HT-29 (cell line): ENCODE results near the gene ESYT2. TPM values are rescaled to one million over a fixed set of nuclear protein-coding genes. Genes with fewer than 3 reads are reported as not detected.
"Not testable (repeated sequence)": the region's sequence is repeated elsewhere in the genome, so short reads cannot be mapped to it uniquely, and the experiment has no call there.

Experiments
- DNase-seq: peaks from one replicate; pipeline ENCODE4 v3.0.0-alpha.2; 2015; ENCODE audit warnings: low spot score
- total RNA-seq: library from RNA; depleted of rRNA; stranded (reverse); fragments of >200 nt; shearing (Covaris generic); gene quantifications from 2 replicates; pipeline ENCODE4 v1.2.3, GENCODE V29; 2014

The ESYT2 gene
- total RNA-seq, 1 experiment from 2014 or later, result 76.4 TPM

DNA sequence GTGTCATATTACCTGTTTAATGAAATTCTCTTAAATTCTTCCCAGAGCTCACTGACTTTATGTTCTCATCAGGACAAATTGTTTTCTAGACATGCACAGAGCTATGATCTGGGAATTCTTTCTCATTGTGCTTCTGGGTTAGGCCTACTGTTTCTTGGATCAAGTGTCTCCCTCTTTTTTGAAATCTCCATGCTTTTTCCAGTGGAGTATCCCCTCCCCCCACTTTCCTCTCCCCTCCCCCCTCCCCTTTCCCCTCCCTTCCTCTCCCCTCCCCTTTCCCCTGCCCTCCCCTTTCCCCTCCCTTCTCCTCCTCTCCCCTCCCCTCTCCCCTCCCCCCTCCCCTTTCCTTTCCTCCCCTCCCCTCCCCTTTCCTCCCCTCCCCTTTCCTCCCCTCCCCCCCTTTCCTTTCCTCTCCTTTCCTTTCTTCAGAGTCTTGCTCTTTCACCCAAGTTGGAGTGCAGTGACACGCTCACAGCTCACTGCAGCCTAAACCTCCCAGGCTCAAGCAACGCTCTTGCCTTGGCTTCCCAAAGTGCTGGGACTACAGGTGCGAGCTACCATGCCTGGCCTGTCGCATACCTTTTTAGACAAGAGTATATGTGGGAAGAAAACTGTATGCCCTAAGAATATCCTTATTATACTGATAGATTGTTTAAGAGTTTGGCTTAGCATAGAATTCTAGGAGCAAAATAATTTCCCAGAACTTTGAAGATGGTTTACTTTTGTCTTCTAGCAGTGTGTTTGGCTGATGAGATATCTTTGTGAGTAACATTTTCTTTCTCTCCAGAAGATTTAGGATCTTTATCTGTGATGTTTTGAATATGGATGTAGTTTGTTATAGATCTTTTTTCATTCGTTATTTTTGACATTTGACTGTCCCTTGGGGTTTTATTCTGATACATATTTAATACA, 29.5 kb upstream of the ESYT2 start:
- DNase-seq, result peak; percentile 29

DNA sequence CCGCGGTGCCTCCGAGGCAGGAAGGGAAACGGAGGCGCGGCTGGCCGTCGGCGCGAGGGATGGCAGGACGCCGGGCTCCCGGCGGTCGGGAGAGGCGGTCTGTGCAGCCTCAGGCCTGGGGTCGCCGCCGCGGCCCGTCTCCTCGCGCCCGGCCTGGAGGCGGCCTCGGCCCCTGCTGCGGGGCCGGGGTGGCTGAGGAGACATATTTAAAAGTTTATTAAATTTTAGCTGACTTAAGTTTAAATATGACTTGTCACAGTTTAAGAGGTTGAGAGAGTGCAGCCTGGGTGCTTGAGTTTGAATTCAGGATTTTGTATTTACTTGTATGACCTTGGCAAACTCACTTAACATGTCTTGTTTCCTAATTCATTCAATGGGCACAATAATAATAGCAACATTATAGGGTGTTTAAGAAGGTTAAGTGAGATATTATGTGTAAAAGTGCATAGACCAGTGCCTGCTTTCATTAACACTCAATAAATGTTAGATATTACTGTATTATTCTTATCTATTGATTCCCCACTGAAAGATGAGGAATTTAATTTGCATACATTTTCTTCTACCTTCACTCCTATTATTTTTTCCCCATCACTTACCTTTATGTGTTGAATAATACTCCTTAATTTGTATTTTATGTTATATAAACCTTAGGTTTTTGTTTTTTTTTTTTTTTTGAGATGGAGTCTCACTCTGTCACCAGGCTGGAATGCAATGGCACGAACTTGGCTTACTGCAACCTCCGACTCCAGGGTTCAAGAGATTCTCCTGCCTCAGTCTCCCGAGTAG, 27.8 kb upstream of the ESYT2 start:
- peak; percentile 46 for DNase-seq

DNA sequence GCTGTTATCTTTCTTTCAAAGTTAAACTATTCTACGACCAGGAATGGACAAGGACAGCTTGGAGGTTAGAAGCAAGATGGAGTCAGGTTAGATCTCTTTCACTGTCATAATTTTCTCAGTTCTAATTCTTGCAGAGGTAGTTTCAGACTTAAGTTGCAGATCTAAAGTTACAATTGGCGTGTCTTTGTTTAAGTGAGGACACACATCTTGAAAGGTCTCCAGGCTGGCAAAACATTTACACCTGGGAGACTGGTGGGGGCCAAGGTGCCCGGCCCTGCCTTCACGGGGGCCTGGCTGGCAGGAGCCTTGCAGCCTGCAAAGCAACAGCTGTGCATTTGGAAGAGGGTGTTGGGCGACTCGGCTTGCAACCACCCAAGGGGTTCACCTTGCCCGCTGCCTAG, 25.4 kb upstream of the ESYT2 start:
- no peak for DNase-seq

GRCh38 chr7:158850545-158851102, 21.3 kb upstream of the ESYT2 start:
- peak; percentile 19 for DNase-seq

- DNase-seq, result peak; percentile 45
These were observed 20.6 kb upstream of the ESYT2 start for GRCh38 chr7:158849768-158850544.

GRCh38 chr7:158849442-158849767, 20.1 kb upstream of the ESYT2 start:
- DNase-seq, result no peak

GRCh38 chr7:158847451-158847866, 18.1 kb upstream of the ESYT2 start:
- no peak for DNase-seq

GRCh38 chr7:158846304-158846703, 17.0 kb upstream of the ESYT2 start:
- DNase-seq, result no peak

- DNase-seq, result no peak
These were observed 14.5 kb upstream of the ESYT2 start for GRCh38 chr7:158843771-158844170.

DNA sequence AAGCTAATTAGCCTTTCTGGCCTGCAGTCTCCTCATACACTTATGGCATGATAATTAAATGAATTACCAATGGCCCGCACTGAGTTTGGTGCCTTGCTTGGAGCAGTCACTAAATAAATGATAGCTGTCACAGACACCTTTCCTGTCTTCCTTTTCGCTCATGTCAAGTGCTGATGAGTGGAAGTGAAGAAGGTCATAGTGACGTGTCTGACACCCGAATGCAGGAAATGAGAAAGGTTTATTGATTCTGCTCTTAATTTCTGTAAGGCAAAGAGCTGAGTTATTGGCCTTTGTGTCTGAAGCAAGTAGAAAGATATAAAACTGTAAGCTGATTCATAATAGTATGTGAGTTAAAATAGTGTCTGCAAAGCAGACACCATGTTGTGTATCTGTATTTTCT, 13.2 kb upstream of the ESYT2 start:
- no peak for DNase-seq

- no peak for DNase-seq
These were observed 11.3 kb upstream of the ESYT2 start for GRCh38 chr7:158840604-158841003.

- not testable (repeated sequence) for DNase-seq
These were observed 9.9 kb upstream of the ESYT2 start for GRCh38 chr7:158839177-158839576.

GRCh38 chr7:158837790-158838637, 8.7 kb upstream of the ESYT2 start:
- no peak for DNase-seq

GRCh38 chr7:158836692-158837091, 7.4 kb upstream of the ESYT2 start:
- no peak for DNase-seq

DNA sequence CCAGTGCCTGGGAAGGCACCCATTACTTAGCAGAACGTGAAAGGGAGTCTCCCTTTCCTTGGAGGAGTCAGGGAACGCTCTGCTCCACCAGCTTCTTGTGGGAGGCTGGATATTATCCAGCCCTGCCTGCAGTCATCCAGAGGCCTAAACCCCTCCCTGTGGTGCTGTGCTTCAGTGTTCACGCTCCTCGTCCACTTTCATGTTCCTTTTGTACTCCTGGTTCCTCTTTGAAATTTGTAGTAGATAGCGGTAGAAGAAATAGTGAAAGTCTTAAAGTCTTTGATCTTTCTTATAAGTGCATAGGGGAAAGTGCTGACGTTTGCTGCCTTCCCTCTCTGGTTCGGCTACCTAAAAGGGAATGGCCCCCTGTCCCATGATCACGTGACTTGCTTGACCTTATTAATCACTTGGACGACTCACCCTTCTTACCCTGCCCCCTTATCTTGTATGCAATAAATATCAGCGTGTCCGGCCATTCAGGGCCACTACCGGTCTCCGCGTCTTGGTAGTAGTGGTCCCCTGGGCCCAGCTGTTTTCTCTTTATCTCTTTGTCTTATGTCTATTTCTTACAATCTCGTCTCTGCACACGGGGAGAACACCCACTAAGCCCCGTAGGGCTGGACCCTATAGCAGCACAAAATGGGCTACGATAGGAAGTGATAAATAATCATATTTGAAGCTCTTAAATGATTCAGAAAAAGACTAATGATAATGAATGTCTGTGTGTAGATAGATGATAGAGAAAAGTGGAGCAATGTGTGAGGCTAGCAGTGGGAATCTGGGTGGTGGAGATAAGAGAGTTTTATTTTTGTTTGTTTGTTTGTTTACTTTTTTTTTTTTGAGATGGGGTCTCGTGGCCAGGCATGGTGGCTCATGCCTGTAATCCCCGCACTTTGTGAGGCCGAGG, 5.8 kb upstream of the ESYT2 start:
- no peak for DNase-seq

DNA sequence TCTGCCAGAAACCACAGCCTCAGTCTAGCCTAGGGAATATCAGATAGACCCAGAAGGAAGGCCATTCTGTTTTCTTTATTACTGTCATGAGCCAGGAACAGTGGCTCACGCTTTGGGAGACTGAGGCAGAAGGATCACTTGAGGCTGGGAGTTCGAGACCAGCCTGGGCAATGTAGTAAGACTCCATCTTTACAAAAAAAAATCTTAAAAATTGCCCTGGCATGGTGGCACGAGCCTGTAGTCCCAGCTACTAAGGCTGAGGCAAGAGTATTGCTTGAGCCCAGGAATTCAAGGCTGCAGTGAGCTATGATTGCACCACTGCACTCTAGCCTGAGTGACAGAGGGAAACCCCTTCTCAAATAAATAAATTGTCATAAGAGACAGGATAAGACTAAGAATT, 3.7 kb upstream of the ESYT2 start:
- DNase-seq, result no peak

DNA sequence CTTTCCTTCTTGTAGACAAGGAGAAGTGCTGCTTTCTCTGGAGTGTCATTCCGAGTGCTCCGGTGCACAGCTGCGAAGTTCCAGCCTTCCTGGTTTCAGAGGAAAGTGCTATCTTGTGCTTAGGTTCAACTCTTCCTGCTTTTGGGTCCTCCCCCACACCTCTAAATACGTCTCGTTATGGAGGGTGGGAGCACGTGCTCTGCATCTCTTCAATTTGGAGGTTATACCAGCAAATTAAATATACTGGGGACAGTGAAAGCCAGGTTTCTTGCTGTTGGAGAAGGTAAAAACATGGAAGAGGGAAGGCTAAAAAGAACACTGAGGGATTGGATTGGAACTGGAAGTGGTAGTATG, 2.4 kb upstream of the ESYT2 start:
- DNase-seq, result no peak

DNA sequence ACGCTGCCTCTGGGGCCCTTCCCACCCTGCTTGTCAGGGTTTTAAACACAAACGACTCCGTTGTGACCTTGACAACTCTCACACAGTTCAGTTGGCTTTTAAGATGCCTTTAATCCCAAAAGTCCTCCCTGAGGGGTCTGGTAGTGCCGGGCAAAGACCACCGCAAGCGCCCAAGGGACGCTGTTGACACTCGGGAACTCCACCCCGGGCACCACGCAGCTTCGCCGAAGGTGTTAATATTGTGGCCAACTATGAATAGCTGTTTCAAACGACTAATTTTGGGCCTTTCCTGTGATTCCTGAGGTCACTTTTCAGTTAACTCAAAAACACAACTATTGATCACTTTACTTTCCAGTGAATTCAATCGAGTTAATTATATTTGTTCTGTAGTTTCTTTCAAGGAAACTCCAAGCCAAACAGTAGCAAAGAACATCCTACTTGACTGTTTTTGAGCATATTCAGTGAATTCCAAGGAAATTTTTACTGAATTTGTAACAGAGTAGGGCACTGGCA, 958 bp upstream of the ESYT2 start:
- no peak for DNase-seq

DNA sequence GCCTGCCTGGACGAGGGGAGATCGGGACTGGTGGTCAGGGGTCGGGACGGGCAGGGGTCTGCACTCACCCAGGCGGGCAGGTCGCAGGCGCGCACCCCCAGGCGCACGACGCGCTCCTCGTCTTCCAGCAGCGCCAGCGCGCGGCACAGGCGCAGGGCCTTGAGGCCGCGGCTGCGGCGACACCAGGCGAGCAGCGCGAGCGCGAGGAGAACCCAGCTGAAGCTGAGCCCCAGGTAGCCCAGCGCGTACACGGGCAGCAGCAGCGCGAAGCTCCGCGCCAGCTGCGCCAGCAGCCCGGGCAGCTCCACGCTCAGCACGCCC, 328 bp downstream of the ESYT2 start:
- DNase-seq, result peak; percentile 82
